Coronary artery (tissue), 2 donors: Measurements from ENCODE around the gene ASCL2.

Source experiments
- DNase-seq: peaks from one replicate; pipeline ENCODE4 v3.0.0-alpha.2; 2017; ENCODE audit warnings: low spot score
- H3K27ac ChIP-seq, 2 donors: fragments of 200-600 bp; sonication (generic); one replicate each; pipeline ENCODE4 v1.5.1; 2016 to 2019
- H3K4me3 ChIP-seq: fragments of 200-600 bp; sonication (generic); 2 replicates; pipeline ENCODE4 v1.5.1; 2016; ENCODE audit warnings: mild to moderate bottlenecking, moderate library complexity
- CTCF ChIP-seq: fragments of 200-600 bp; sonication (generic); IDR thresholded peaks from one replicate; pipeline ENCODE4 v1.5.1; 2019; ENCODE audit warnings: antibody characterized with exemption

ASCL2 gene

GRCh38 chr11:2295971-2296912 is 25.9 kb upstream of the ASCL2 start:
- peak; percentile 66 for DNase-seq
- no peak overlapping the region for H3K27ac ChIP-seq
- TF ChIP-seq CTCF, result no peak
- no peak overlapping the region for H3K4me3 ChIP-seq

GRCh38 chr11:2294926-2295290 is 24.5 kb upstream of the ASCL2 start:
- no peak overlapping the region for H3K27ac ChIP-seq
- no peak overlapping the region for H3K4me3 ChIP-seq
- peak; percentile 61 for DNase-seq
- TF ChIP-seq CTCF, result no peak

- H3K4me3 ChIP-seq, result no peak overlapping the region
- no peak overlapping the region for H3K27ac ChIP-seq
- TF ChIP-seq CTCF, result no peak
- DNase-seq, result peak; percentile 58
Observed at GRCh38 chr11:2293984-2294925, 23.9 kb upstream of the ASCL2 start.

- no peak for TF ChIP-seq CTCF
- Histone ChIP-seq H3K4me3 (no peak overlapping the region), H3K27ac (no peak overlapping the region)
- peak; percentile 61 for DNase-seq
Observed at GRCh38 chr11:2293531-2293971, 23.2 kb upstream of the ASCL2 start.

- TF ChIP-seq CTCF, result no peak
- H3K27ac ChIP-seq, result no peak overlapping the region
- H3K4me3 ChIP-seq, result no peak overlapping the region
- peak; percentile 57 for DNase-seq
Observed at GRCh38 chr11:2290351-2290841, 20.0 kb upstream of the ASCL2 start.

GRCh38 chr11:2289859-2290258 is 19.5 kb upstream of the ASCL2 start:
- DNase-seq, result peak; percentile 65
- Histone ChIP-seq H3K27ac (no peak overlapping the region), H3K4me3 (no peak overlapping the region)
- TF ChIP-seq CTCF, result no peak
